ENCODE results near the gene OGFOD2. TPM values are rescaled to one million over a fixed set of nuclear protein-coding genes. Genes with fewer than 3 reads are reported as not detected.

OGFOD2 gene
- total and polyA plus RNA-seq, 10 donors, result 9.5 to 32.3 (median 20.5) TPM

DNA sequence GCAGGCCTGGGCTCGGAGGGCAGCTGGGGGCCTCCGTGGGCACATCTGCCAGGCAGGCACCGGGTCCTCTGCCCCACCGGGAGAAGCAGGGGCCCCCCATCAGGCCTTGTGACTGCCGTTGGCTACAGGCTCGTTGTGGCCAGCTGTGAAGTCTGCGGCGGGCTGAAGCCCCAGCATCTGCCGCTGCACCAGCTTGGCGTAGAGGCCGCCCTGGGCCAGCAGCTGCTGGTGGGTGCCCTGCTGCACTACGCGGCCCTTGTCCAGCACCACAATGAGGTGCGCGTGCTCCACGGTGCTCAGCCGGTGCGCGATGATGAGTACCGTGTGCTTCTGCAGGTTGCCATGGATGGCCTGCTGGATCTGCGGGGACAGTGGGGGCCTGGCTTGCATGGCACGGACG lies 45.2 kb upstream of the OGFOD2 start:
- 93 to 99% (median 96%) methylated on average over 10 to 23 of the region's 23 CpGs for WGBS, 5 donors
- Histone ChIP-seq H3K36me3 (peaks cover 0 to 7% (median 0%) of the 10 kb centered on the region in 6 donors), H3K27me3 (replicated peaks in 1 of 7) (no peaks in the 10 kb centered on the region), H3K4me3 (no peak overlapping the region), H3K9me3 (no peaks in the 10 kb centered on the region), H3K27ac (no peak overlapping the region), H3K4me1 (peaks cover 0 to 34% (median 17%) of the 10 kb centered on the region in 6 donors)
- intact Hi-C loops (cut with DNase I; ENCODE audit: low total_unique reads), result no loop called here
- DNase-seq, result no peak
- TF ChIP-seq POLR2AphosphoS5 (IDR thresholded peaks at IDR 0.05) (no peak), POLR2A (IDR thresholded peaks at IDR 0.05) (no peak)
- TF ChIP-seq, protein P1, sequence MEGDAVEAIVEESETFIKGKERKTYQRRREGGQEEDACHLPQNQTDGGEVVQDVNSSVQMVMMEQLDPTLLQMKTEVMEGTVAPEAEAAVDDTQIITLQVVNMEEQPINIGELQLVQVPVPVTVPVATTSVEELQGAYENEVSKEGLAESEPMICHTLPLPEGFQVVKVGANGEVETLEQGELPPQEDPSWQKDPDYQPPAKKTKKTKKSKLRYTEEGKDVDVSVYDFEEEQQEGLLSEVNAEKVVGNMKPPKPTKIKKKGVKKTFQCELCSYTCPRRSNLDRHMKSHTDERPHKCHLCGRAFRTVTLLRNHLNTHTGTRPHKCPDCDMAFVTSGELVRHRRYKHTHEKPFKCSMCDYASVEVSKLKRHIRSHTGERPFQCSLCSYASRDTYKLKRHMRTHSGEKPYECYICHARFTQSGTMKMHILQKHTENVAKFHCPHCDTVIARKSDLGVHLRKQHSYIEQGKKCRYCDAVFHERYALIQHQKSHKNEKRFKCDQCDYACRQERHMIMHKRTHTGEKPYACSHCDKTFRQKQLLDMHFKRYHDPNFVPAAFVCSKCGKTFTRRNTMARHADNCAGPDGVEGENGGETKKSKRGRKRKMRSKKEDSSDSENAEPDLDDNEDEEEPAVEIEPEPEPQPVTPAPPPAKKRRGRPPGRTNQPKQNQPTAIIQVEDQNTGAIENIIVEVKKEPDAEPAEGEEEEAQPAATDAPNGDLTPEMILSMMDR (IDR thresholded peaks at IDR 0.05 in 8 of 11, conservative IDR thresholded peaks at IDR 0.05 in 3 of 11), result no peak

DNA sequence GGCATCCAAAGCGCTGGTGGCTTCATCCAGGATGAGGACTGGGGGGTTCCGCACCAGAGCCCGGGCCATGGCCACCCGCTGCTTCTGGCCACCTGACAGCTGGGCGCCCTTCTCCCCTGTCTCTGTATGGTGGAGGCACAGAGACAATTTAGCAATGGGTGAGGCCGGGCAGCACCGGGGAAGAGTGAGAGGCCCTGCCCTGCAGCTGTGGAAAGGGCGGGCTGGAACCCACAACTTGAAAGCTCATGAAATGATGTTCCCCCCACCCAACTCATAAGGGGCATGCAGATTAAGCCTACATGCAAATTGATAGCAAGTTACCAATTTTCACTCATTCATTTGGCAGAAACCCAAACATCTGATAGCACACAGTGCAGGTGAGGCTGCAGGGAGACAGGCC lies 42.8 kb upstream of the OGFOD2 start:
- Histone ChIP-seq H3K36me3 (peaks cover 0 to 7% (median 0%) of the 10 kb centered on the region in 6 donors), H3K27me3 (replicated peaks in 1 of 7) (no peaks in the 10 kb centered on the region), H3K9me3 (no peaks in the 10 kb centered on the region), H3K4me3 (peak overlapping the region in 2 of 8 donors; percentile 3 to 13), H3K27ac (no peak overlapping the region), H3K4me1 (peaks cover 0 to 22% (median 9%) of the 10 kb centered on the region in 6 donors)
- no peak for DNase-seq
- intact Hi-C loops (cut with DNase I; ENCODE audit: low total_unique reads), result no loop called here
- TF ChIP-seq POLR2A (IDR thresholded peaks at IDR 0.05) (no peak), POLR2AphosphoS5 (IDR thresholded peaks at IDR 0.05) (peak in 1 of 3 donors; percentile 55)
- WGBS, 5 donors, result 83 to 100% (median 87%) methylated on average over 6 to 8 of the region's 8 CpGs

DNA sequence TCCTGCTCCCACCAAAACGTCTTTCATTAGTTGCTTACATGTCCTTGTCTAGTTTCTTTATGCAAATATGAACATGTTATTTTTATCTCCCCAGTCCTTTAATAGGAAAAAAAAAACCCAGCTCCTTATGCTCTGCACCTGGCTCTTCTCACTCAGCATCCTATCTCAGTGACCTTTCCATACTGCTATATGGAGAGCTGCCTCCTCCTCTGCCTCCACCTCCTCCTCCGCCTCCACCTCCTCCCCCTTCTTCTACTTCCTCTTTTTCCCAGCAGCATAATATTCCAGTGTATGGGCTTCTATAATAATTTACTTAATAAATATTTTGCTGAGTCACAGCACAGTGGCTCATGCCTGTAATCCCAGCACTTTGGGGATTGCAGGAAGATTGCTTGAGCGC lies 40.3 kb upstream of the OGFOD2 start:
- WGBS, 5 donors, result 66 to 78% (median 73%) methylated on average over 3 of the region's 3 CpGs
- Histone ChIP-seq H3K27me3 (replicated peaks in 1 of 7) (no peaks in the 10 kb centered on the region), H3K4me3 (no peak overlapping the region), H3K9me3 (no peaks in the 10 kb centered on the region), H3K36me3 (peaks cover 0 to 3% (median 0%) of the 10 kb centered on the region in 6 donors), H3K4me1 (peaks cover 0 to 12% (median 0%) of the 10 kb centered on the region in 6 donors), H3K27ac (no peak overlapping the region)
- DNase-seq, result no peak
- intact Hi-C loops (cut with DNase I; ENCODE audit: low total_unique reads), result no loop called here
- TF ChIP-seq, protein P1 (IDR thresholded peaks at IDR 0.05 in 8 of 11, conservative IDR thresholded peaks at IDR 0.05 in 3 of 11), result no peak
- TF ChIP-seq POLR2AphosphoS5 (IDR thresholded peaks at IDR 0.05) (no peak), POLR2A (IDR thresholded peaks at IDR 0.05) (no peak)

DNA sequence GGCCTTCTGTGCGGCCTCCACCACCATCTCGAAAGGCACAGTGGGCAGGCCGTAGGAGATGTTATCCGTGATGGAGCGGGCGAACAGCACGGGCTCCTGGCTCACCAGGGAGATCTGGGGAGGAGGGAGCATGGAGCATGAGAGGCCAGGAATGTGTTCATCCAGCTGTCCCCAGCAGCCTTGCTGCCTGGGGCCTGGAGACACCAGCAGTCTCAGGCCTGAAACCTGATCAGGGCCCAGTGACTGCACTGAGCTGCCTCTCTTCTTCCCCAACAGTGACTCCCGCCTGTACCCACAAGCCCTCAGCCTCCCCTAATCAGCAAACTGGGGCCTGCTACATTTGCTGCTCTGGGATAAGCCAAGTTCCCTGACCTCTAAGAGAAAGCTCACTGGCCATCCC lies 39.7 kb upstream of the OGFOD2 start:
- H3K36me3 ChIP-seq, result no peaks in the 10 kb centered on the region
- H3K27ac ChIP-seq, result no peak overlapping the region
- no peak for DNase-seq
- TF ChIP-seq POLR2A (IDR thresholded peaks at IDR 0.05), result no peak
- TF ChIP-seq POLR2AphosphoS5 (IDR thresholded peaks at IDR 0.05), result no peak
- TF ChIP-seq, protein P1 (IDR thresholded peaks at IDR 0.05 in 8 of 11, conservative IDR thresholded peaks at IDR 0.05 in 3 of 11), result no peak
- no peak overlapping the region for H3K4me3 ChIP-seq
- no peaks in the 10 kb centered on the region for H3K27me3 ChIP-seq (replicated peaks in 1 of 7)
- intact Hi-C loops (cut with DNase I; ENCODE audit: low total_unique reads), result no loop called here
- WGBS, 5 donors, result 94 to 100% (median 95%) methylated on average over 7 to 8 of the region's 8 CpGs
- H3K4me1 ChIP-seq, result peaks cover 0 to 12% (median 0%) of the 10 kb centered on the region in 6 donors
- no peaks in the 10 kb centered on the region for H3K9me3 ChIP-seq

All from spleen (tissue), 11 donors.